ENCODE data around the gene COL25A1. TPM values are rescaled to one million over a fixed set of nuclear protein-coding genes. Genes with fewer than 3 reads are reported as not detected.

The COL25A1 gene
- total RNA-seq, 1 experiment from 2014 or later, result 8.8 TPM

DNA sequence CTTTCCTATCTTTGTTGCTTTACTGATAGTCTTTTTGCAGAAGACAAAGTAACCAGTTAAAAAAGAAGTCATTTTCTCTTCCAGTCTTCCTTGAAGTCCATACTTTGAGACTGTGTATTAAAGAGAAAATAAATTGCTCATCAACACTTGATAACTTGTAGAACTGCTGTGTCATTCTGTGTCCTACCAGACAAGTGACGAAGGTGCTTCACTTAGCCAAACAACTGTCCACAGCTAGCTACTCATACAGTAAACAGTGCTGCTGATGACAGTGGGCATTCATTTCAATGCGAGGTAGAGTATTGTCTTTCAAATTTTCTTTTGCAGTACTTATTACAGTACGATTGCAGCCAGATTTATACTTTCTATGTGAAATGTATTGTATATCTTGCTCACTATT lies 11.5 kb downstream of the COL25A1 start:
- ChIA-PET CTCF (no interaction called here), POLR2A (ENCODE audit: low non-redundant PET) (no interaction called here)
- Histone ChIP-seq H3K4me3 (ENCODE audit: low read depth, low read length, poor library complexity, severe bottlenecking) (no peak overlapping the region), H3K36me3 (ENCODE audit: insufficient read depth, low read length, poor library complexity, severe bottlenecking) (no peaks in the 10 kb centered on the region), H3K4me1 (ENCODE audit: insufficient read depth, low read length, poor library complexity, severe bottlenecking) (peaks cover 75% of the 10 kb centered on the region), H3K27ac (ENCODE audit: low read depth, low read length, poor library complexity, severe bottlenecking) (no peak overlapping the region), H3K9me3 (ENCODE audit: low read depth, low read length, poor library complexity, severe bottlenecking) (no peaks in the 10 kb centered on the region), H3K27me3 (replicated peaks; ENCODE audit: insufficient read depth, low read depth, low read length, poor library complexity) (no peaks in the 10 kb centered on the region)
- intact Hi-C loops (cut with micrococcal nuclease; ENCODE audit: unreplicated experiment), result loop anchor here (5.0 to 10.0 kb wide), 5 partner anchors 84 to 616 kb away; no protein-coding TSS in a partner anchor
- no peak for DNase-seq (ENCODE audit: low spot score)
- BruUV-seq (replicated peaks), result no TSS peak
- TF ChIP-seq CTCF (conservative IDR thresholded peaks at IDR 0.05; ENCODE audit: low read depth, low read length) (no peak), EZH2 (IDR thresholded peaks at IDR 0.05; ENCODE audit: borderline replicate concordance, low read depth, low read length, poor library complexity, severe bottlenecking) (no peak)

- no peaks in the 10 kb centered on the region for H3K36me3 ChIP-seq (ENCODE audit: insufficient read depth, low read length, poor library complexity, severe bottlenecking)
- POLR2A ChIA-PET (ENCODE audit: low non-redundant PET), result interaction anchor here (0.7 kb wide), 1 partner anchor 529 kb away, joined by 4 read pairs; no protein-coding TSS in a partner anchor
- no peaks in the 10 kb centered on the region for H3K9me3 ChIP-seq (ENCODE audit: low read depth, low read length, poor library complexity, severe bottlenecking)
- CTCF ChIA-PET, result no interaction called here
- peak overlapping the region; percentile 20 for H3K27ac ChIP-seq (ENCODE audit: low read depth, low read length, poor library complexity, severe bottlenecking)
- TSS peak; percentile 66 for BruUV-seq (replicated peaks)
- intact Hi-C loops (cut with micrococcal nuclease; ENCODE audit: unreplicated experiment), result no loop called here
- TF ChIP-seq EZH2 (IDR thresholded peaks at IDR 0.05; ENCODE audit: borderline replicate concordance, low read depth, low read length, poor library complexity, severe bottlenecking) (no peak), CTCF (conservative IDR thresholded peaks at IDR 0.05; ENCODE audit: low read depth, low read length) (no peak)
- peak; percentile 33 for DNase-seq (ENCODE audit: low spot score)
- no peak overlapping the region for H3K4me3 ChIP-seq (ENCODE audit: low read depth, low read length, poor library complexity, severe bottlenecking)
- peaks cover 17% of the 10 kb centered on the region for H3K4me1 ChIP-seq (ENCODE audit: insufficient read depth, low read length, poor library complexity, severe bottlenecking)
- no peaks in the 10 kb centered on the region for H3K27me3 ChIP-seq (replicated peaks; ENCODE audit: insufficient read depth, low read depth, low read length, poor library complexity)
These were observed 23.8 kb downstream of the COL25A1 start for GRCh38 chr4:109278594-109279031.

GRCh38 chr4:109276482-109277095 lies 25.9 kb downstream of the COL25A1 start:
- no TSS peak for BruUV-seq (replicated peaks)
- intact Hi-C loops (cut with micrococcal nuclease; ENCODE audit: unreplicated experiment), result no loop called here
- H3K27me3 ChIP-seq (replicated peaks; ENCODE audit: insufficient read depth, low read depth, low read length, poor library complexity), result no peaks in the 10 kb centered on the region
- TF ChIP-seq CTCF (conservative IDR thresholded peaks at IDR 0.05; ENCODE audit: low read depth, low read length), result no peak
- no peak for TF ChIP-seq EZH2 (IDR thresholded peaks at IDR 0.05; ENCODE audit: borderline replicate concordance, low read depth, low read length, poor library complexity, severe bottlenecking)
- CTCF ChIA-PET, result no interaction called here
- POLR2A ChIA-PET (ENCODE audit: low non-redundant PET), result no interaction called here
- no peak overlapping the region for H3K4me3 ChIP-seq (ENCODE audit: low read depth, low read length, poor library complexity, severe bottlenecking)
- no peaks in the 10 kb centered on the region for H3K36me3 ChIP-seq (ENCODE audit: insufficient read depth, low read length, poor library complexity, severe bottlenecking)
- no peak overlapping the region for H3K27ac ChIP-seq (ENCODE audit: low read depth, low read length, poor library complexity, severe bottlenecking)
- peaks cover 10% of the 10 kb centered on the region for H3K4me1 ChIP-seq (ENCODE audit: insufficient read depth, low read length, poor library complexity, severe bottlenecking)
- H3K9me3 ChIP-seq (ENCODE audit: low read depth, low read length, poor library complexity, severe bottlenecking), result no peaks in the 10 kb centered on the region
- DNase-seq (ENCODE audit: low spot score), result no peak
